CD8-positive, alpha-beta memory T cell (primary cell): ENCODE measurements around the gene ACOX3. TPM values are rescaled to one million over a fixed set of nuclear protein-coding genes. Genes with fewer than 3 reads are reported as not detected.

Source experiments
- CTCF ChIA-PET: fragments of 350-600 bp; sonication (Branson Sonifier 250); formaldehyde crosslinking; loops from one replicate; lab custom pipeline; 2021; ENCODE audit warnings: antibody characterized with exemption; lab: Charles Lee
- POLR2A ChIA-PET: fragments of 350-600 bp; sonication (Branson Sonifier 250); formaldehyde crosslinking; loops from one replicate; lab custom pipeline; 2021; ENCODE audit warnings: antibody characterized with exemption; lab: Charles Lee
- DNase-seq, 5 donors: peaks; one replicate each; pipeline versions ENCODE4 v3.0.0 to v3.0.0-alpha.2; 2020 to 2022; ENCODE audit warnings: mixed read lengths in 1 of 5
- H3K27ac ChIP-seq: one replicate; pipeline ENCODE4 v1.7.0; 2013; ENCODE audit warnings: low read depth, mild to moderate bottlenecking, low read length, moderate library complexity
- H3K27me3 ChIP-seq: 2 replicates; pipeline ENCODE4 v1.7.0; 2013; ENCODE audit warnings: low read length, mild to moderate bottlenecking; ENCODE audit not compliant: insufficient read depth, poor library complexity, severe bottlenecking
- H3K36me3 ChIP-seq: 2 replicates; pipeline ENCODE4 v1.7.0; 2013; ENCODE audit warnings: mild to moderate bottlenecking, low read length, moderate library complexity; ENCODE audit not compliant: insufficient read depth
- H3K4me1 ChIP-seq: 2 replicates; pipeline ENCODE4 v1.7.0; 2013; ENCODE audit warnings: mild to moderate bottlenecking, low read length, moderate library complexity; ENCODE audit not compliant: insufficient read depth
- H3K4me3 ChIP-seq: 2 replicates; pipeline ENCODE4 v1.7.0; 2013; ENCODE audit warnings: mild to moderate bottlenecking, low read length
- H3K9me3 ChIP-seq: 2 replicates; pipeline ENCODE4 v1.7.0; 2013; ENCODE audit warnings: mild to moderate bottlenecking, low read length
- H3K27ac Mint-ChIP-seq, 8 donors: one replicate each; pipeline ENCODE4 v1.8.0; 2020 to 2021; ENCODE audit warnings: mixed read lengths in 8 of 8, mild to moderate bottlenecking in 6 of 8, inconsistent platforms in 3 of 8, moderate library complexity in 3 of 8
- H3K27me3 Mint-ChIP-seq, 2 donors: one replicate each; pipeline ENCODE4 v1.8.0; 2020 to 2021; ENCODE audit warnings: mixed read lengths in 2 of 2, mild to moderate bottlenecking in 1 of 2, moderate library complexity in 1 of 2
- H3K36me3 Mint-ChIP-seq, 3 donors: one replicate each; pipeline ENCODE4 v1.8.0; 2020 to 2021; ENCODE audit warnings: mixed read lengths in 3 of 3, inconsistent platforms in 1 of 3, mild to moderate bottlenecking in 1 of 3
- H3K4me1 Mint-ChIP-seq, 3 donors: one replicate each; pipeline ENCODE4 v1.8.0; 2020 to 2021; ENCODE audit warnings: mixed read lengths in 3 of 3, inconsistent platforms in 1 of 3, mild to moderate bottlenecking in 1 of 3
- H3K4me3 Mint-ChIP-seq, 7 donors: one replicate each; pipeline ENCODE4 v1.8.0; 2020 to 2021; ENCODE audit warnings: mixed read lengths in 7 of 7, mild to moderate bottlenecking in 6 of 7, moderate library complexity in 4 of 7, inconsistent platforms in 2 of 7
- H3K9me3 Mint-ChIP-seq, 5 donors: one replicate each; pipeline ENCODE4 v1.8.0; 2020 to 2022; ENCODE audit warnings: mixed read lengths in 5 of 5, mild to moderate bottlenecking in 3 of 5, moderate library complexity in 2 of 5, inconsistent platforms in 1 of 5
- polyA plus RNA-seq: library from polyadenylated mRNA; unstranded; fragments of 300-500 nt; fragmentation: Illumina TruSeq; gene quantifications from one replicate; pipeline ENCODE4 v1.2.3, GENCODE V29; 2021
- total RNA-seq, 2 experiments: library from RNA; stranded (reverse); gene quantifications; one replicate each; pipeline ENCODE4 v1.2.3, GENCODE V29; 2021

ACOX3 gene
- total and polyA plus RNA-seq, 3 experiments from 2014 or later, result 14.2 to 24.9 (median 22.3) TPM

DNA sequence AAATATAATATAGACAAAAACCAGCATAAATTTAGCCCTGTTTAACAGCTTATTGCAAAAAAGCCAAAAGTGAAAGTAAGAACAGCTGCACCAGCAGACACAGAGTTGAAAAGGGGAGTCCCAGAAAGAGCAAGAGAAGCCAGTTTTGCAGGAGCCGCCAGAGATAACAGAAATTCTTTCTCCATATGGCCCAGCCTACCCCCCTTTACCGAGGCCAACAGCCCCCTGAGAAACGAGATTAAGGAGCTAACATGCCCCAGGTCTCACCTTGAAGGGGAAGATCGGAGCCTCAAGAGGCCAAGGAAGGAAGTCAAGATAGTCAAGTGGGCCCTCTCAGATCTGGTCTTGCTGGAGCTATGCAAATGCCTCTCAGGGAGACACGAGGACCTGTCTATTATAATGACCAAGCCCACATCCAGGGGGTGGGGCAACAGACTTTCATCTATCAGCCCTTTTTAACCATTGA lies 4.8 kb downstream of the ACOX3 start:
- peaks cover 56 to 73% (median 69%) of the 10 kb centered on the region in 3 donors for H3K4me1 Mint-ChIP-seq
- POLR2A ChIA-PET, result interaction anchor here (0.7 kb wide), 1 partner anchor 615 kb away, joined by 6 read pairs; no protein-coding TSS in a partner anchor

GRCh38 chr4:8434251-8435073 lies 6.1 kb downstream of the ACOX3 start:
- Histone ChIP-seq H3K4me1 (peaks cover 13% of the 10 kb centered on the region), H3K36me3 (no peaks in the 10 kb centered on the region), H3K9me3 (no peaks in the 10 kb centered on the region), H3K4me3 (no peak overlapping the region), H3K27me3 (no peaks in the 10 kb centered on the region), H3K27ac (no peak overlapping the region)
- H3K9me3 Mint-ChIP-seq, result no peaks in the 10 kb centered on the region
- H3K4me3 Mint-ChIP-seq, result peak overlapping the region; percentile 57 to 85 (median 80)
- H3K27me3 Mint-ChIP-seq, result no peaks in the 10 kb centered on the region
- peaks cover 46 to 62% (median 57%) of the 10 kb centered on the region in 3 donors for H3K4me1 Mint-ChIP-seq
- peak overlapping the region in 7 of 8 donors; percentile 35 to 98 (median 92) for H3K27ac Mint-ChIP-seq
- ChIA-PET CTCF (no interaction called here), POLR2A (no interaction called here)
- no peak for DNase-seq
- H3K36me3 Mint-ChIP-seq, result peaks cover 0 to 13% (median 0%) of the 10 kb centered on the region in 3 donors

More for the DNA sequence above, 4.8 kb downstream of the ACOX3 start:
- no peaks in the 10 kb centered on the region for H3K27me3 ChIP-seq
- CTCF ChIA-PET, result interaction anchor here (0.8 to 1.1 kb wide), 2 partner anchors 8 to 9 kb away, joined by 3 read pairs; no protein-coding TSS in a partner anchor
- Mint-ChIP-seq H3K36me3 (peaks cover 0 to 20% (median 2%) of the 10 kb centered on the region in 3 donors), H3K9me3 (peaks cover 0 to 8% (median 0%) of the 10 kb centered on the region in 5 donors), H3K4me3 (peak overlapping the region; percentile 72 to 90 (median 80)), H3K27ac (peak overlapping the region; percentile 71 to 98 (median 92)), H3K27me3 (no peaks in the 10 kb centered on the region)
- H3K4me3 ChIP-seq, result peak overlapping the region; percentile 58
- peak overlapping the region; percentile 66 for H3K27ac ChIP-seq
- peak in 3 of 5 donors; percentile 5 to 22 (median 21) for DNase-seq
- no peaks in the 10 kb centered on the region for H3K36me3 ChIP-seq
- peaks cover 20% of the 10 kb centered on the region for H3K4me1 ChIP-seq
- H3K9me3 ChIP-seq, result no peaks in the 10 kb centered on the region

DNA sequence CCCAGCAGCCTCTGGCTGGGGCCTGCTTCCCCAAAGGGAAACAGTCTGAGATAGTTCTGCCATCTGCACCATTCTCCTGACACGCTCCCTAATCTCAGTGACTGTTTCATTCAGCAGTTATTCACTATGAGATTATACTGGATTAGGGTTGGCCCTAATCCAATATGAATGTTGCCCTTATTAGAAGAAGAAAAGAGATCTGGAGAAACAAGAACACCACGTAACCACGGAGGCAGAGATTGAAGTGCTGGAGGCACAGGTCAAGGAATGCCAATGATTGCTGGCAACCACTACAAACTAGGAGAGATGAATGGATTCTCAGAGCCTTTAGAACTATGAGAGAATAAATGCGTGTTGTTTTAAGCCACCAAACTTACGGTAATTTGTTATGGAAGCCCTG lies 7.4 kb downstream of the ACOX3 start:
- peak overlapping the region in 5 of 8 donors; percentile 18 to 98 (median 26) for H3K27ac Mint-ChIP-seq
- H3K9me3 ChIP-seq, result no peaks in the 10 kb centered on the region
- H3K4me1 ChIP-seq, result peaks cover 15% of the 10 kb centered on the region
- no peaks in the 10 kb centered on the region for H3K36me3 ChIP-seq
- no peaks in the 10 kb centered on the region for H3K9me3 Mint-ChIP-seq
- peaks cover 46 to 63% (median 55%) of the 10 kb centered on the region in 3 donors for H3K4me1 Mint-ChIP-seq
- POLR2A ChIA-PET, result no interaction called here
- H3K27me3 ChIP-seq, result no peaks in the 10 kb centered on the region
- H3K4me3 Mint-ChIP-seq, result peak overlapping the region in 1 of 7 donors; percentile 4
- H3K27me3 Mint-ChIP-seq, result peaks cover 0 to 1% of the 10 kb centered on the region in 2 donors
- no peak for DNase-seq
- H3K36me3 Mint-ChIP-seq, result peaks cover 0 to 15% (median 0%) of the 10 kb centered on the region in 3 donors
- no peak overlapping the region for H3K27ac ChIP-seq
- no peak overlapping the region for H3K4me3 ChIP-seq
- CTCF ChIA-PET, result no interaction called here

DNA sequence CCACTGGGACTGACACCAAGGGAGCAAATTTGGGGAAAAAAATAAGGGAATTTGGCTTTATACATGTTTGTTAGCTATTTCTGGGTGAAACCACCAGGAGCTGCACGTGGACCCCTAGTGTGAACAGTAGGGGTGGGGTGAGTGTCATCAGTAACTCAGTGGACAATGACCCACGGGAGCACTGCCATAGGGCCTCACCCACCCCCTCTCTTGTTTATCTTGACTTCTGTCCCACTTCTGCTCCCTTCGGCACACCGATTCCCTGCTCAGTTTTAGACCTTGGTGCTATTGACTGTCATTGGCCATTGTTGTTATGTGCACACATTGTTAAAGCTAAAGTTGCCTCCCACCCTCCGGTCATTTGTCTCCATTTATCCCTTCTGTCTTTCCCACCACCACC lies 9.0 kb downstream of the ACOX3 start:
- no peaks in the 10 kb centered on the region for H3K9me3 Mint-ChIP-seq
- POLR2A ChIA-PET, result no interaction called here
- peaks cover 43 to 63% (median 59%) of the 10 kb centered on the region in 3 donors for H3K4me1 Mint-ChIP-seq
- CTCF ChIA-PET, result no interaction called here
- H3K36me3 ChIP-seq, result no peaks in the 10 kb centered on the region
- DNase-seq, result no peak
- peaks cover 24% of the 10 kb centered on the region for H3K4me1 ChIP-seq
- peaks cover 0 to 3% of the 10 kb centered on the region in 2 donors for H3K27me3 Mint-ChIP-seq
- no peaks in the 10 kb centered on the region for H3K27me3 ChIP-seq
- no peak overlapping the region for H3K27ac ChIP-seq
- no peaks in the 10 kb centered on the region for H3K9me3 ChIP-seq
- peak overlapping the region in 3 of 7 donors; percentile 44 to 62 (median 56) for H3K4me3 Mint-ChIP-seq
- peak overlapping the region in 3 of 8 donors; percentile 67 to 81 (median 72) for H3K27ac Mint-ChIP-seq
- H3K36me3 Mint-ChIP-seq, result peaks cover 0 to 18% (median 0%) of the 10 kb centered on the region in 3 donors
- no peak overlapping the region for H3K4me3 ChIP-seq

- Histone ChIP-seq H3K27me3 (no peaks in the 10 kb centered on the region), H3K27ac (peak overlapping the region; percentile 67), H3K36me3 (no peaks in the 10 kb centered on the region), H3K4me3 (peak overlapping the region; percentile 90), H3K9me3 (no peaks in the 10 kb centered on the region), H3K4me1 (peaks cover 16% of the 10 kb centered on the region)
- Mint-ChIP-seq H3K36me3 (peaks cover 0 to 18% (median 1%) of the 10 kb centered on the region in 3 donors), H3K4me3 (peak overlapping the region; percentile 92 to 98 (median 95)), H3K9me3 (no peaks in the 10 kb centered on the region), H3K27ac (peak overlapping the region; percentile 76 to 99 (median 92)), H3K27me3 (peaks cover 0 to 3% of the 10 kb centered on the region in 2 donors), H3K4me1 (peaks cover 28 to 45% (median 43%) of the 10 kb centered on the region in 3 donors)
- DNase-seq, result peak; percentile 88 to 92 (median 90)
- CTCF ChIA-PET, result interaction anchor here (1.1 to 2.0 kb wide), 3 partner anchors 8 to 23 kb away, joined by 4 to 6 read pairs (median 5); partner anchors contain the start of genes ACOX3 and TRMT44
- POLR2A ChIA-PET, result interaction anchor here (1.9 kb wide), 1 partner anchor 12 kb away, joined by 8 read pairs; the partner anchor contains the start of genes ACOX3 and TRMT44
Measured at GRCh38 chr4:8428288-8429097, 12.0 kb downstream of the ACOX3 start.

- Histone ChIP-seq H3K4me3 (peak overlapping the region; percentile 90), H3K27ac (peak overlapping the region; percentile 67), H3K36me3 (no peaks in the 10 kb centered on the region), H3K9me3 (no peaks in the 10 kb centered on the region), H3K4me1 (peaks cover 16% of the 10 kb centered on the region), H3K27me3 (no peaks in the 10 kb centered on the region)
- DNase-seq, result no peak
- H3K27me3 Mint-ChIP-seq, result peaks cover 0 to 3% of the 10 kb centered on the region in 2 donors
- peak overlapping the region; percentile 76 to 99 (median 92) for H3K27ac Mint-ChIP-seq
- H3K36me3 Mint-ChIP-seq, result peaks cover 0 to 15% (median 1%) of the 10 kb centered on the region in 3 donors
- peak overlapping the region; percentile 92 to 98 (median 95) for H3K4me3 Mint-ChIP-seq
- POLR2A ChIA-PET, result interaction anchor here (1.9 kb wide), 1 partner anchor 12 kb away, joined by 8 read pairs; the partner anchor contains the start of genes ACOX3 and TRMT44
- H3K4me1 Mint-ChIP-seq, result peaks cover 26 to 39% (median 38%) of the 10 kb centered on the region in 3 donors
- no peaks in the 10 kb centered on the region for H3K9me3 Mint-ChIP-seq
- CTCF ChIA-PET, result interaction anchor here (2.0 kb wide), 1 partner anchor 22 kb away, joined by 5 read pairs; no protein-coding TSS in a partner anchor
Measured at GRCh38 chr4:8427761-8428287, 12.7 kb downstream of the ACOX3 start.

- POLR2A ChIA-PET, result interaction anchor here (1.3 to 1.9 kb wide), 2 partner anchors 13 to 228 kb away, joined by 3 to 8 read pairs; partner anchors contain the start of genes ACOX3, SH3TC1 and TRMT44
- peaks cover 26 to 39% (median 38%) of the 10 kb centered on the region in 3 donors for H3K4me1 Mint-ChIP-seq
- Histone ChIP-seq H3K36me3 (no peaks in the 10 kb centered on the region), H3K27ac (no peak overlapping the region), H3K27me3 (no peaks in the 10 kb centered on the region), H3K4me3 (no peak overlapping the region), H3K4me1 (peaks cover 16% of the 10 kb centered on the region), H3K9me3 (no peaks in the 10 kb centered on the region)
- peak overlapping the region in 6 of 8 donors; percentile 48 to 93 (median 78) for H3K27ac Mint-ChIP-seq
- DNase-seq, result no peak
- H3K4me3 Mint-ChIP-seq, result peak overlapping the region; percentile 92 to 98 (median 95)
- H3K36me3 Mint-ChIP-seq, result peaks cover 0 to 15% (median 1%) of the 10 kb centered on the region in 3 donors
- H3K27me3 Mint-ChIP-seq, result peaks cover 0 to 3% of the 10 kb centered on the region in 2 donors
- CTCF ChIA-PET, result interaction anchor here (0.9 kb wide), 1 partner anchor 8 kb away, joined by 3 read pairs; no protein-coding TSS in a partner anchor
- no peaks in the 10 kb centered on the region for H3K9me3 Mint-ChIP-seq
Measured at GRCh38 chr4:8427262-8427661, 13.3 kb downstream of the ACOX3 start.
